Fibroblast of lung (primary cell): Measurements from ENCODE around the gene TCF4. TPM values are rescaled to one million over a fixed set of nuclear protein-coding genes. Genes with fewer than 3 reads are reported as not detected.
A peak's percentile ranks its signal among the peaks of the same experiment; 100 is the strongest.

Experiments used
- DNase-seq, 2 donors: peaks; one replicate each; pipeline versions ENCODE4 v3.0.0 to v3.0.0-alpha.2; 2010; ENCODE audit warnings: low read depth in 2 of 2
- H2AFZ ChIP-seq: 2 replicates; pipeline ENCODE4 v1.5.1; 2012; ENCODE audit warnings: low read length, control low read depth, inconsistent platforms
- H3K27ac ChIP-seq: 2 replicates; pipeline ENCODE4 v1.5.1; 2011; ENCODE audit warnings: low read length, control low read depth; ENCODE audit not compliant: insufficient read depth
- H3K27me3 ChIP-seq: 2 replicates; pipeline ENCODE4 v1.5.1; 2011; ENCODE audit warnings: mild to moderate bottlenecking, low read length; ENCODE audit not compliant: control insufficient read depth, insufficient read depth
- H3K36me3 ChIP-seq: 2 replicates; pipeline ENCODE4 v1.5.1; 2011; ENCODE audit warnings: low read length; ENCODE audit not compliant: control insufficient read depth, insufficient read depth
- H3K4me1 ChIP-seq: 2 replicates; pipeline ENCODE4 v1.5.1; 2011; ENCODE audit warnings: low read length; ENCODE audit not compliant: control insufficient read depth, insufficient read depth; ENCODE audit errors: extremely low read depth
- H3K4me2 ChIP-seq: 2 replicates; pipeline ENCODE4 v1.5.1; 2011; ENCODE audit warnings: low read length, control low read depth; ENCODE audit not compliant: insufficient read depth; ENCODE audit errors: extremely low read depth
- H3K4me3 ChIP-seq, 4 experiments: fragments of 200-600 bp in 1 of 4; sonication (generic) in 1 of 4; replicated peaks in 1 of 4; 2 replicates each; pipeline ENCODE4 v1.5.1; 2011 to 2016; ENCODE audit warnings: low read length in 4 of 4, low read depth in 3 of 4, mild to moderate bottlenecking in 3 of 4, control low read depth in 2 of 4, inconsistent platforms in 1 of 4, mixed read lengths in 1 of 4; ENCODE audit not compliant: insufficient read depth in 1 of 4; ENCODE audit errors: control extremely low read depth in 1 of 4
- H3K79me2 ChIP-seq: 2 replicates; pipeline ENCODE4 v1.5.1; 2012; ENCODE audit warnings: mild to moderate bottlenecking, low read length, inconsistent platforms; ENCODE audit not compliant: control insufficient read depth, insufficient read depth
- H3K9ac ChIP-seq: 2 replicates; pipeline ENCODE4 v1.5.1; 2011; ENCODE audit warnings: mild to moderate bottlenecking, low read length, control low read depth; ENCODE audit not compliant: insufficient read depth
- H3K9me3 ChIP-seq: 2 replicates; pipeline ENCODE4 v1.5.1; 2012; ENCODE audit warnings: low read depth, low read length; ENCODE audit not compliant: control insufficient read depth, insufficient read depth
- H4K20me1 ChIP-seq: 2 replicates; pipeline ENCODE4 v1.5.1; 2011; ENCODE audit warnings: low read length; ENCODE audit not compliant: control insufficient read depth, insufficient read depth; ENCODE audit errors: extremely low read depth
- EZH2 ChIP-seq: IDR thresholded peaks from 2 replicates; pipeline ENCODE4 v1.5.1; 2012; ENCODE audit warnings: low read length, control low read depth, mild to moderate bottlenecking; ENCODE audit errors: missing control alignments
- polyA plus RNA-seq, 2 donors: library from polyadenylated mRNA; depleted of rRNA in 1 of 2; stranded (reverse) in 1 of 2; unstranded in 1 of 2; fragments of >200 nt; gene quantifications; 2 replicates each; pipeline ENCODE4 v1.2.1, GENCODE V29; 2011 to 2012; ENCODE audit warnings: missing spikeins in 1 of 2
- total RNA-seq: library from RNA; depleted of rRNA; stranded (reverse); fragments of >200 nt; gene quantifications from 2 replicates; pipeline ENCODE4 v1.2.1, GENCODE V29; 2014
- TF ChIP-seq, protein P1 (sequence below), 2 donors: IDR thresholded peaks in 1 of 2; conservative IDR thresholded peaks in 1 of 2; 1 replicate in 1 of 2; 2 replicates in 1 of 2; pipeline ENCODE4 v1.5.1; 2011 to 2012; ENCODE audit warnings: low read length in 2 of 2, control low read depth in 1 of 2, inconsistent platforms in 1 of 2, low read depth in 1 of 2, mild to moderate bottlenecking in 1 of 2

The TCF4 gene
- total and polyA plus RNA-seq, 2 donors (not counting 1 experiment from before 2014, with no cell fraction given) = 48.9 to 57.6 TPM

DNA sequence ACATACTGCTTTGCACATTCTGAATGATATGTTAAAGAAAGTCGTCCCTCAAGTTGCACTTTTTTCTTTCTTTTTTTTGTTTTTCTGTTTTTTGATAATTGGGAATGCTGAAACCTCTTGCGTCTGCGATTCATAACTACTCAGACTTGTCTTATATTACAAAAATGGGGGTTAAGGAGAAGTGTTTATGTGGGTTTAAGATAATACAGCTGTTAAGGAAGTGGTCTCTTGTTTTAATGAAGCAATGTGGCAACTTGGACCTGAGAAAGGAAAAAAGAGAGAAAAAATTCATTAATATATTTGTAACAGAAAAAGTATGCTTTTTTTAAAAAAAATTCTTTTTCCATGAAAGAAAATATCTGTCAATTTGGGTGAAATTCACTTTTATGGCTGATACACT, 360.2 kb downstream of the TCF4 start:
- no peak overlapping the region for H3K4me2 ChIP-seq
- no peaks in the 10 kb centered on the region for H3K79me2 ChIP-seq
- no peak overlapping the region for H3K9ac ChIP-seq
- H3K4me3 ChIP-seq = no peak overlapping the region
- DNase-seq = peak in 1 of 2 donors; percentile 25
- peaks cover 6% of the 10 kb centered on the region for H3K4me1 ChIP-seq
- H3K27ac ChIP-seq = peak overlapping the region; percentile 1
- H2AFZ ChIP-seq = no peak overlapping the region
- H3K27me3 ChIP-seq = no peaks in the 10 kb centered on the region
- H3K36me3 ChIP-seq = peaks cover 7% of the 10 kb centered on the region
- H4K20me1 ChIP-seq = no peaks in the 10 kb centered on the region
- TF ChIP-seq EZH2 = no peak
- TF ChIP-seq, protein P1, sequence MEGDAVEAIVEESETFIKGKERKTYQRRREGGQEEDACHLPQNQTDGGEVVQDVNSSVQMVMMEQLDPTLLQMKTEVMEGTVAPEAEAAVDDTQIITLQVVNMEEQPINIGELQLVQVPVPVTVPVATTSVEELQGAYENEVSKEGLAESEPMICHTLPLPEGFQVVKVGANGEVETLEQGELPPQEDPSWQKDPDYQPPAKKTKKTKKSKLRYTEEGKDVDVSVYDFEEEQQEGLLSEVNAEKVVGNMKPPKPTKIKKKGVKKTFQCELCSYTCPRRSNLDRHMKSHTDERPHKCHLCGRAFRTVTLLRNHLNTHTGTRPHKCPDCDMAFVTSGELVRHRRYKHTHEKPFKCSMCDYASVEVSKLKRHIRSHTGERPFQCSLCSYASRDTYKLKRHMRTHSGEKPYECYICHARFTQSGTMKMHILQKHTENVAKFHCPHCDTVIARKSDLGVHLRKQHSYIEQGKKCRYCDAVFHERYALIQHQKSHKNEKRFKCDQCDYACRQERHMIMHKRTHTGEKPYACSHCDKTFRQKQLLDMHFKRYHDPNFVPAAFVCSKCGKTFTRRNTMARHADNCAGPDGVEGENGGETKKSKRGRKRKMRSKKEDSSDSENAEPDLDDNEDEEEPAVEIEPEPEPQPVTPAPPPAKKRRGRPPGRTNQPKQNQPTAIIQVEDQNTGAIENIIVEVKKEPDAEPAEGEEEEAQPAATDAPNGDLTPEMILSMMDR (conservative IDR thresholded peaks at IDR 0.05 in 1 of 2, IDR thresholded peaks at IDR 0.05 in 1 of 2; ENCODE audit: low read depth in 1 of 2, low read length in 2 of 2) = no peak
- no peaks in the 10 kb centered on the region for H3K9me3 ChIP-seq

DNA sequence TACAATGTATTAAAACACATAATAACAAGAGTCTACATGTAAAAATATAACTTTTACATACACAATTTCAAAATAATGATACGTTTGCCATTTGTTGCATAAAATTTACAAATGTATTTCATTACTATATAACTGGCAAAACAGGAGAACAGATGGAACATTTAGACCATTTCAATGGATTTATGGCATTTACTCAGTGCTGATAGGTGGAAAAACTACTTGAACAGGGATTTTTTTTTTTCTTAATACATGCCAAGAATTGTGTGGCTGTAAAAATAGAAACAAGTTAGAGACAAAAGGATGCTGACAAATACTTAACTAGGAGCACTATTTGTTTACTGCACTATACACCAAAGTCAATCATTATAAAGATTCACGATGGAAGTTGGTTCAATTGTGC, 361.9 kb downstream of the TCF4 start:
- H3K79me2 ChIP-seq = no peaks in the 10 kb centered on the region
- no peak overlapping the region for H3K27ac ChIP-seq
- H3K4me2 ChIP-seq = no peak overlapping the region
- H3K9me3 ChIP-seq = no peaks in the 10 kb centered on the region
- TF ChIP-seq EZH2 = no peak
- TF ChIP-seq, protein P1 (conservative IDR thresholded peaks at IDR 0.05 in 1 of 2, IDR thresholded peaks at IDR 0.05 in 1 of 2; ENCODE audit: low read depth in 1 of 2, low read length in 2 of 2) = no peak
- peaks cover 6% of the 10 kb centered on the region for H3K4me1 ChIP-seq
- DNase-seq = no peak
- H3K4me3 ChIP-seq = no peak overlapping the region
- no peaks in the 10 kb centered on the region for H4K20me1 ChIP-seq
- H3K36me3 ChIP-seq = peaks cover 4% of the 10 kb centered on the region
- H2AFZ ChIP-seq = no peak overlapping the region
- no peak overlapping the region for H3K9ac ChIP-seq
- H3K27me3 ChIP-seq = no peaks in the 10 kb centered on the region

DNA sequence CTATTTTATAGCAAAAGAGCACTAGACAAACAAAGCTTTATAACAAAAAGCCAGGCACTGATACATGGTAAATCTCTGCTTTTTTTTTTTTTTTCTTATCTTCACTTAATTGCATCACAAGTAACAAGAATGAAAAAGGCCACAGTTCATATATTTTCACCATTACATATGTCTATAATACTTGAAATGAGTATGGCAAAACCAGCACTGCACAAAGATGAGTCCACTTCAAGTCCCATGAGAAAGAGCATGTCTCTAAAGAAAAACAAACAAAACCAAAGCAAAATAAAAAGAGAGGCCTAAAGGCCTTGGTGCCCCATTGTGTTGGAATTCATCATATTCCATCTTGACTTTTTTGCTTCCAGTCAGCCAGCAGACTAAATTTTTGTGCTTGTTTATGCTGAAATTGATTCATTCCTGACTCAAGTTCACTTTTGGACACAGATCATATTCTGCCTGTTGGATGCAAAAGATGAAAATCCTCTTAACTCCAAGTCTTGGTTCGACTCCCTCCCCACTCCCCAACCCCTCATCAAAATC, 363.8 kb downstream of the TCF4 start:
- no peak overlapping the region for H3K4me2 ChIP-seq
- peak; percentile 33 to 38 for DNase-seq
- no peaks in the 10 kb centered on the region for H3K27me3 ChIP-seq
- H3K9me3 ChIP-seq = no peaks in the 10 kb centered on the region
- no peak overlapping the region for H2AFZ ChIP-seq
- H3K4me1 ChIP-seq = peaks cover 6% of the 10 kb centered on the region
- no peak for TF ChIP-seq EZH2
- TF ChIP-seq, protein P1 (conservative IDR thresholded peaks at IDR 0.05 in 1 of 2, IDR thresholded peaks at IDR 0.05 in 1 of 2; ENCODE audit: low read depth in 1 of 2, low read length in 2 of 2) = no peak
- no peaks in the 10 kb centered on the region for H4K20me1 ChIP-seq
- H3K9ac ChIP-seq = no peak overlapping the region
- H3K36me3 ChIP-seq = peaks cover 4% of the 10 kb centered on the region
- no peak overlapping the region for H3K4me3 ChIP-seq
- no peaks in the 10 kb centered on the region for H3K79me2 ChIP-seq
- no peak overlapping the region for H3K27ac ChIP-seq
